Endothelial cell (in vitro differentiated cells): ENCODE data around the gene LACTB. TPM values are rescaled to one million over a fixed set of nuclear protein-coding genes. Genes with fewer than 3 reads are reported as not detected.

Source experiments
- DNase-seq: peaks from one replicate; pipeline ENCODE4 v3.0.0; 2021; ENCODE audit warnings: low spot score
- H3K27ac Mint-ChIP-seq: one replicate; pipeline ENCODE4 v1.8.0; 2021; ENCODE audit warnings: mixed read lengths, inconsistent platforms; ENCODE audit not compliant: unreplicated experiment
- H3K27me3 Mint-ChIP-seq: one replicate; pipeline ENCODE4 v1.8.0; 2021; ENCODE audit warnings: mild to moderate bottlenecking, moderate library complexity, mixed read lengths, inconsistent platforms; ENCODE audit not compliant: unreplicated experiment
- H3K36me3 Mint-ChIP-seq: one replicate; pipeline ENCODE4 v1.8.0; 2021; ENCODE audit warnings: mild to moderate bottlenecking, low read depth, mixed read lengths, inconsistent platforms; ENCODE audit not compliant: unreplicated experiment
- H3K4me1 Mint-ChIP-seq: one replicate; pipeline ENCODE4 v1.8.0; 2021; ENCODE audit warnings: mild to moderate bottlenecking, mixed read lengths, inconsistent platforms; ENCODE audit not compliant: unreplicated experiment
- H3K4me3 Mint-ChIP-seq: one replicate; pipeline ENCODE4 v1.8.0; 2021; ENCODE audit warnings: mild to moderate bottlenecking, mixed read lengths, inconsistent platforms; ENCODE audit not compliant: unreplicated experiment
- H3K9me3 Mint-ChIP-seq: one replicate; pipeline ENCODE4 v1.8.0; 2021; ENCODE audit warnings: mixed read lengths, inconsistent platforms; ENCODE audit not compliant: unreplicated experiment
- total RNA-seq: library from RNA; stranded (reverse); fragmentation: NEBNext Ultra II Directional; extraction: Animal tissue kit (Norgen Biotek cat#: 25700); gene quantifications from one replicate; pipeline ENCODE4 v1.2.1, GENCODE V29; 2021; ENCODE audit not compliant: unreplicated experiment
- TF ChIP-seq, protein P1 (sequence below): fragments of 200-600 bp; sonication (generic); IDR thresholded peaks from one replicate; pipeline ENCODE4 v1.5.0; 2021; ENCODE audit warnings: antibody characterized with exemption; ENCODE audit not compliant: unreplicated experiment

LACTB gene
- total RNA-seq, 1 donor from 2014 or later: 10.1 TPM

GRCh38 chr15:63079947-63080626, 41.6 kb upstream of the LACTB start:
- TF ChIP-seq, protein P1, sequence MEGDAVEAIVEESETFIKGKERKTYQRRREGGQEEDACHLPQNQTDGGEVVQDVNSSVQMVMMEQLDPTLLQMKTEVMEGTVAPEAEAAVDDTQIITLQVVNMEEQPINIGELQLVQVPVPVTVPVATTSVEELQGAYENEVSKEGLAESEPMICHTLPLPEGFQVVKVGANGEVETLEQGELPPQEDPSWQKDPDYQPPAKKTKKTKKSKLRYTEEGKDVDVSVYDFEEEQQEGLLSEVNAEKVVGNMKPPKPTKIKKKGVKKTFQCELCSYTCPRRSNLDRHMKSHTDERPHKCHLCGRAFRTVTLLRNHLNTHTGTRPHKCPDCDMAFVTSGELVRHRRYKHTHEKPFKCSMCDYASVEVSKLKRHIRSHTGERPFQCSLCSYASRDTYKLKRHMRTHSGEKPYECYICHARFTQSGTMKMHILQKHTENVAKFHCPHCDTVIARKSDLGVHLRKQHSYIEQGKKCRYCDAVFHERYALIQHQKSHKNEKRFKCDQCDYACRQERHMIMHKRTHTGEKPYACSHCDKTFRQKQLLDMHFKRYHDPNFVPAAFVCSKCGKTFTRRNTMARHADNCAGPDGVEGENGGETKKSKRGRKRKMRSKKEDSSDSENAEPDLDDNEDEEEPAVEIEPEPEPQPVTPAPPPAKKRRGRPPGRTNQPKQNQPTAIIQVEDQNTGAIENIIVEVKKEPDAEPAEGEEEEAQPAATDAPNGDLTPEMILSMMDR: no peak
- H3K36me3 Mint-ChIP-seq: no peaks in the 10 kb centered on the region
- no peak overlapping the region for H3K4me3 Mint-ChIP-seq
- no peaks in the 10 kb centered on the region for H3K4me1 Mint-ChIP-seq
- no peak overlapping the region for H3K27ac Mint-ChIP-seq
- no peaks in the 10 kb centered on the region for H3K9me3 Mint-ChIP-seq
- H3K27me3 Mint-ChIP-seq: peaks cover 2% of the 10 kb centered on the region
- DNase-seq: no peak

GRCh38 chr15:63080634-63081250, 40.9 kb upstream of the LACTB start:
- Mint-ChIP-seq H3K27ac (no peak overlapping the region), H3K4me3 (no peak overlapping the region), H3K27me3 (peaks cover 2% of the 10 kb centered on the region), H3K4me1 (no peaks in the 10 kb centered on the region), H3K9me3 (no peaks in the 10 kb centered on the region), H3K36me3 (no peaks in the 10 kb centered on the region)
- TF ChIP-seq, protein P1: no peak
- no peak for DNase-seq

- Mint-ChIP-seq H3K4me3 (no peak overlapping the region), H3K27me3 (peaks cover 2% of the 10 kb centered on the region), H3K4me1 (no peaks in the 10 kb centered on the region), H3K27ac (no peak overlapping the region), H3K9me3 (no peaks in the 10 kb centered on the region), H3K36me3 (no peaks in the 10 kb centered on the region)
- no peak for DNase-seq
- TF ChIP-seq, protein P1: no peak
Observed at GRCh38 chr15:63082366-63082765, 39.3 kb upstream of the LACTB start.

DNA sequence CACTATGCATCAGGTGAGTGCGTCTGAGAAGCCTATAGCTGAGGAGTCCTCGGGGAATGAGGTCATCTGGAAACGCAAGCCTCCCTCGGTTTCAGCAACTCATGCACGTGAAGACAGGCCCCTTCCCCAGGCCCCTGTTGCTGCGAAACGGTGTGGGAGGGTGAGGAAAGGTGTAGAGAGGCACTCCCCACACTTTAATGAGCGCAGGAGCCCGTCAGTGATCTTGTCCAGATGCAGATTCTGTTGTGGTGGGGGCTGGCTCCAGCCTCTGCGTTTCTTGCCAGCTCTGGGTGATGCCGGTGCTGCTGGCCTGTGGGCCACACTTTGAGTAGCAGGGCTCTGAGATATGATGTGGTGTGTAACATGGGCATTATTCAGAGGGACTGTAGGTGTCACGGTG, 38.6 kb upstream of the LACTB start:
- Mint-ChIP-seq H3K4me3 (no peak overlapping the region), H3K9me3 (no peaks in the 10 kb centered on the region), H3K27ac (no peak overlapping the region), H3K4me1 (no peaks in the 10 kb centered on the region), H3K36me3 (no peaks in the 10 kb centered on the region), H3K27me3 (peaks cover 2% of the 10 kb centered on the region)
- TF ChIP-seq, protein P1: no peak
- DNase-seq: no peak

- no peak overlapping the region for H3K27ac Mint-ChIP-seq
- H3K4me1 Mint-ChIP-seq: no peaks in the 10 kb centered on the region
- TF ChIP-seq, protein P1: no peak
- no peak overlapping the region for H3K4me3 Mint-ChIP-seq
- H3K9me3 Mint-ChIP-seq: no peaks in the 10 kb centered on the region
- H3K27me3 Mint-ChIP-seq: peaks cover 2% of the 10 kb centered on the region
- no peak for DNase-seq
- H3K36me3 Mint-ChIP-seq: no peaks in the 10 kb centered on the region
Observed at GRCh38 chr15:63083541-63083940, 38.1 kb upstream of the LACTB start.
